ENCODE data around the gene TBC1D24. TPM values are rescaled to one million over a fixed set of nuclear protein-coding genes. Genes with fewer than 3 reads are reported as not detected.

TBC1D24 gene
- total and polyA plus RNA-seq, 4 experiments from 2014 or later = 1.3 to 13.7 (median 5.7) TPM

DNA sequence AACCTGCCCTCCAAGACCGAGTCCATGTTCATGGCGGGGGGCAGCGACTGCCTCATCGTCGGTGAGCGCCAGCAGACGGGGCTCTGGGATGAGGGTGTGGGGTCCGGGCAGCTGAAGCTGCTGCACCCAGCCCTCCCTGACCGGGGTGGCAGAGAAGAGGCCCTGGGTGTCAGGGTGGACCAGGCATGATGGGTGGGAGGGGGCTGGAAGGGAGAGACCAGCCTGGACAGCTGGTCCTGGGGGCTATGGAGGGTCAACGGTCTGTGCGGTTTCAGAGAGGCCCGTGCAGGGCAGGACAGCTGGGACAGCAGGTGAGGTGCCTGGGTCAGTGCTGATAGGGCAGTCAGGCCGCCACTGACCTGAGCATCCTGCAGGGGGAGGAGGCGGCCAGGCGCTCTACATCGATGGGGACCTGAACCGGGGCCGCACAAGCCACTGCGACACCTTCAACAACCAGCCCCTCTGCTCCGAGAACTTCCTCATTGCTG lies 25.5 kb downstream of the TBC1D24 start:
- Mint-ChIP-seq H3K4me3 (no peak overlapping the region), H3K27me3 (no peaks in the 10 kb centered on the region), H3K9me3 (no peaks in the 10 kb centered on the region), H3K4me1 (no peaks in the 10 kb centered on the region), H3K27ac (no peak overlapping the region), H3K36me3 (peaks cover 5 to 6% of the 10 kb centered on the region in 2 donors)
- Histone ChIP-seq H3K4me1 (ENCODE audit: insufficient read depth, low read length) (no peaks in the 10 kb centered on the region), H3K27me3 (ENCODE audit: insufficient read depth, low read length) (no peaks in the 10 kb centered on the region), H3K9me3 (ENCODE audit: control insufficient read depth in 1 of 2, low read length in 2 of 2) (no peaks in the 10 kb centered on the region), H3K36me3 (ENCODE audit: insufficient read depth, low read length) (no peaks in the 10 kb centered on the region), H3K4me3 (ENCODE audit: low read length in 2 of 2) (no peak overlapping the region), H3K27ac (ENCODE audit: low read depth, low read length) (no peak overlapping the region)
- CTCF ChIA-PET (ENCODE audit: partially characterized antibody) = interaction anchor here (1.1 to 4.4 kb wide), 8 partner anchors 9 to 306 kb away, joined by 3 to 26 read pairs (median 4); partner anchors contain the start of genes CCNF and TBC1D24
- DNase-seq = no peak
- POLR2A ChIA-PET (ENCODE audit: partially characterized antibody) = interaction anchor here (1.0 to 2.3 kb wide), 4 partner anchors 32 to 345 kb away, joined by 4 to 8 read pairs (median 6); partner anchors contain the start of genes ABCA3 and TRAF7
- intact Hi-C loops (cut with micrococcal nuclease) = loop anchor here (2.0 kb wide), 1 partner anchor 26 kb away; the partner anchor contains the start of gene TBC1D24

DNA sequence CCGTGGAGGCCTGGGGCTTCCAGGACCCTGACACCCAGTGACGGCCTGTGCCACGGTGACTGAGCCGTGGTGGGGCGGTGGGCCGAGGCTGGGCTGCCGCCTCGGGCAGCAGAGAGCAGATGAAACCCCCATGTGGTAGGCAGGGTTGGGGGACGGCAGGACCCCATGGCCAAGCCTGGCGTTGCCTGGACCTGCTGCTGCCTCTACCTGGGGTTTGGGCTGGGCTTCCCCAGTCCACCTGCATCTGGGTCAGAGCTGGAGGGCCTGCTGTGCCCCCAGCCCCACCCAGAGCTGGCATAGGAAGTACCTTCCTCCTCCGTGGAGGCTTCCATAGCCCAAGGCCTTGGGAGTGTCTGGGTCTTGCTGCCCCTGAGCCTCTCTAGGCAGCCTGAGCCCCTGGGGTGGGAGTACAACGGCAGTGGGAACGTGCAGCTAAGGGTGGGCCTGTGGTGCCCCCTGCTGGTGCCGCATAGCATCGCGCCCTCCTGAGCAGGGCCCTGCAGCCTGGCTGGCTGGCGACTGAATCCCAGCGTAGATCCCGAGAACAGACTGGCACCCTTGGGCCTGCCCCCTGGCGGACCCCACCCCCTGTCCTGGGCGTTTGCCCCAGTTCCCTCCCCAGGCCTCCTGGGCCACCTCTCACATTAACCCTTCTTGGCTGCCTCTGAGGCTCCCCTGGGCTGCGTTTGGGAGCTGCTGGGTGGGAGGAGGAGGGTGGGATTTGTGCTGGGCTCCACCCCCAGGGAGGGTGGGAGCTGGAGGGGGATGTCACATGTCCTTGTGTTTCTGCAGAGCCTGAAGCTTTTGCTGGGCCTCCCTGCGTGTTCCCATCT lies 26.2 kb downstream of the TBC1D24 start:
- Mint-ChIP-seq H3K4me3 (no peak overlapping the region), H3K36me3 (peaks cover 5 to 6% of the 10 kb centered on the region in 2 donors), H3K27me3 (no peaks in the 10 kb centered on the region), H3K4me1 (no peaks in the 10 kb centered on the region), H3K27ac (no peak overlapping the region), H3K9me3 (no peaks in the 10 kb centered on the region)
- H3K36me3 ChIP-seq (ENCODE audit: insufficient read depth, low read length) = no peaks in the 10 kb centered on the region
- peak; percentile 73 to 81 (median 75) for DNase-seq
- H3K9me3 ChIP-seq (ENCODE audit: control insufficient read depth in 1 of 2, low read length in 2 of 2) = no peaks in the 10 kb centered on the region
- H3K27ac ChIP-seq (ENCODE audit: low read depth, low read length) = no peak overlapping the region
- ChIA-PET POLR2A (ENCODE audit: partially characterized antibody) (interaction anchor here (1.0 to 2.3 kb wide), 4 partner anchors 32 to 346 kb away, joined by 4 to 8 read pairs (median 6); partner anchors contain the start of genes ABCA3 and TRAF7), CTCF (ENCODE audit: partially characterized antibody) (interaction anchor here (0.6 to 2.8 kb wide), 10 partner anchors 9 to 346 kb away, joined by 3 to 26 read pairs (median 4); partner anchors contain the start of genes CCNF, TBC1D24 and TRAF7)
- intact Hi-C loops (cut with micrococcal nuclease) = loop anchor here (1.0 to 2.0 kb wide), 3 partner anchors 26 to 161 kb away; partner anchors contain the start of genes ABCA3 and TBC1D24
- H3K4me3 ChIP-seq (ENCODE audit: low read length in 2 of 2) = no peak overlapping the region
- H3K27me3 ChIP-seq (ENCODE audit: insufficient read depth, low read length) = no peaks in the 10 kb centered on the region
- H3K4me1 ChIP-seq (ENCODE audit: insufficient read depth, low read length) = no peaks in the 10 kb centered on the region

DNA sequence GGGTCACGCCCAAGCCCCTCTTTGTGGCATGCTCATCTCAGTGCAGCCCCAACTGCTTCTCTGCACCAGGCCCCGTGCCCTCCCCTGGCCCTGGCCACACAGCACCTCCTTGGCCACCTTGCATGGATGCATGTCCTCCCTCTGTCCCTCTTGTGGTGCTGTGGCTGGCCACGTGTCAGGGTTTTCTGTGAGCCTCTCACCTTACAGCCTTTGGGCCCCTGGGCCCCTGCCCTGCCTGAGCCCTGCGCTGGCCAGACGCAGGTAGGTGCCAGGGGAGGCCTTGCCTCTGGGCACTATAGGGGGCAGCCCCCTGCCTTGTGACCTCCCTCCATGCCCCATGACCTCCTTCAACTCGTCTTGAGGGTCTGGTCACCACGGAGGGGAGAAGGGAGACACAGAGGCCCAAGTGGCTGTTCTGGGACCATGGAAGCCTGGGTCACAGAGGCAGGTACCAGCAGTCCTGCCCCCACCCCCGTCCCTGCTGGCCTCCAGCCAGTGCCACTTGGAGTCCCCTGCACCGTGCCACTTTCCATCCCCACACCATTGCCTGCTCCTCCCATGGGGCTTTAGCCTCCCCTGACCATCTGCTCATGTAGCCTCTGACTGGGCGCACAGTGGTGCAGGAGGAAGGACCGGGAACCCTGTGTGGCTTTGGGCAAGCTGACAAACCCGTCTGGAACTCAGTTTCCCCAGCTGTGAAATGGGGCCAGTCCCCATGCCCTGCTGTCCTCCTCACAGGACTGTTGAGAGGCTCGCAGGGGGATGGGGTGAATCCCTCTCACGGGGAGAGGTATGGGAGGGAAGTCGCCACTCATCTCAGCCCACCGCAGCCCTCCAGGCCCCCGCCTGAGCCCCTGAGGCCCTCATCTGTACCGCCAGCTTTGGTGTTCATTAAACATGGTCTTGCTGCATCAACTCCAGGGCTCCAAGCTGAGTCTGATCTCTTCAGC lies 27.3 kb downstream of the TBC1D24 start:
- Mint-ChIP-seq H3K4me1 (no peaks in the 10 kb centered on the region), H3K4me3 (no peak overlapping the region), H3K27ac (peak overlapping the region in 1 of 7 donors; percentile 1), H3K9me3 (no peaks in the 10 kb centered on the region), H3K36me3 (peaks cover 5 to 6% of the 10 kb centered on the region in 2 donors), H3K27me3 (no peaks in the 10 kb centered on the region)
- intact Hi-C loops (cut with micrococcal nuclease) = loop anchor here (1.0 to 2.0 kb wide), 3 partner anchors 27 to 162 kb away; partner anchors contain the start of genes ABCA3 and TBC1D24
- ChIA-PET CTCF (ENCODE audit: partially characterized antibody) (interaction anchor here (0.6 to 2.8 kb wide), 9 partner anchors 8 to 347 kb away, joined by 3 to 26 read pairs (median 4); partner anchors contain the start of genes CCNF, TBC1D24 and TRAF7), POLR2A (ENCODE audit: partially characterized antibody) (interaction anchor here (1.4 to 2.3 kb wide), 2 partner anchors 162 to 308 kb away, joined by 6 to 8 read pairs; partner anchors contain the start of gene ABCA3)
- no peaks in the 10 kb centered on the region for H3K4me1 ChIP-seq (ENCODE audit: insufficient read depth, low read length)
- no peak for DNase-seq
- no peaks in the 10 kb centered on the region for H3K9me3 ChIP-seq (ENCODE audit: control insufficient read depth in 1 of 2, low read length in 2 of 2)
- no peak overlapping the region for H3K27ac ChIP-seq (ENCODE audit: low read depth, low read length)
- H3K27me3 ChIP-seq (ENCODE audit: insufficient read depth, low read length) = no peaks in the 10 kb centered on the region
- no peaks in the 10 kb centered on the region for H3K36me3 ChIP-seq (ENCODE audit: insufficient read depth, low read length)
- no peak overlapping the region for H3K4me3 ChIP-seq (ENCODE audit: low read length in 2 of 2)

DNA sequence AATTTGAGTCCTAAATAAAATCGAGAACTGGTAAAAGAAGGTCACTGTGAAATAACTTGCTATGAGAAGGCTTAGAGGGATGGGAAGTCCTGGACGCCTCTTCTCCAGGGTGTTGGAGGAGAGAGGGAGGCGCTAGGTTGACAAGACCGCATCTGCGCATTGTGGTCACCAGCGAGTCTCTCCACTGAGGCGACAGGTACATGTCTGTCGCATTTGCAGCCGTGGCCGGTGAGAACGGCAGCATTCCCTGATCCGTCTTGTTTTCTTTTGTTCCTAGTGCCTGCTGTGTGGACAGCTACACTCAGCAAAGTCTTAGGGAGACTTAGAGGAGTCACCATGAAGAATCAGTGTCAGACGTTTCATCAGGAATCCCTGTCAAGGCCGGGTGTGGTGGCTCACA lies 30.8 kb downstream of the TBC1D24 start:
- no peak overlapping the region for H3K27ac ChIP-seq (ENCODE audit: low read depth, low read length)
- no peak overlapping the region for H3K4me3 Mint-ChIP-seq
- no peak overlapping the region for H3K27ac Mint-ChIP-seq
- H3K4me3 ChIP-seq (ENCODE audit: low read length in 2 of 2) = no peak overlapping the region
- no peaks in the 10 kb centered on the region for H3K9me3 Mint-ChIP-seq
- CTCF ChIA-PET (ENCODE audit: partially characterized antibody) = no interaction called here
- POLR2A ChIA-PET (ENCODE audit: partially characterized antibody) = no interaction called here
- no peaks in the 10 kb centered on the region for H3K4me1 ChIP-seq (ENCODE audit: insufficient read depth, low read length)
- no peaks in the 10 kb centered on the region for H3K27me3 ChIP-seq (ENCODE audit: insufficient read depth, low read length)
- H3K27me3 Mint-ChIP-seq = no peaks in the 10 kb centered on the region
- H3K4me1 Mint-ChIP-seq = no peaks in the 10 kb centered on the region
- intact Hi-C loops (cut with micrococcal nuclease) = no loop called here
- no peaks in the 10 kb centered on the region for H3K36me3 Mint-ChIP-seq
- no peaks in the 10 kb centered on the region for H3K36me3 ChIP-seq (ENCODE audit: insufficient read depth, low read length)
- DNase-seq = no peak
- no peaks in the 10 kb centered on the region for H3K9me3 ChIP-seq (ENCODE audit: control insufficient read depth in 1 of 2, low read length in 2 of 2)

DNA sequence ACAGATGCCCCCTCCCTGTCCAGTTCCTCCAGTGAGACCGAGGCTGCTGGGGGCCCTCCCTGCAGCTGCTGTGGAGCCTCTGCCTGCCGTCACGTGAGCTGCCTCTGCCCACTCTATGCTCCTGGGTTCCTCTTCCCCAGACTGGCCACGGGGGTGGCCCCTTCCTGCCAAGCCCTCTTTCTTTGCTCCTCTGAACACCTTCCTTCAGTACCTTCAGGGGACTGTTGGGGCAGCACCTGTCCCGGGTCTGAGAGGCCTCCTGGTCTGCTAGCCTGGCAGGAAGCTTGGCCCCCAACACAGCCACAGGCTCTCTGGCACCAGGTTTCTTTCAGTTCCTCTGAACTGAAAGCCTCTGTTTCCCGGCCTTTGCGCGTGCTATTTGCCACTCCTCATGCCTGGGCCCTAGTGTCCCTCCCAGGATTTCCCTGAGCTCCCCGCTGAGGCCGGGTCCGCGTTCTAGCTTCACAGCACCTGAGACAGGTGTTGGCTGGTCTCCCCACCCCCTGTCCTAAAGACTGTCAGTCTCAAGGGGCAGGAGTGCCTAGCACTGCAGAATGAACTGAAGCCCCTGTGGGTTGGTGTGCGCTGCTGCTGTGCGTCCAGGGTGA lies 32.2 kb downstream of the TBC1D24 start:
- intact Hi-C loops (cut with micrococcal nuclease) = no loop called here
- CTCF ChIA-PET (ENCODE audit: partially characterized antibody) = interaction anchor here (0.6 kb wide), 1 partner anchor 486 kb away, joined by 3 read pairs; no protein-coding TSS in a partner anchor

DNA sequence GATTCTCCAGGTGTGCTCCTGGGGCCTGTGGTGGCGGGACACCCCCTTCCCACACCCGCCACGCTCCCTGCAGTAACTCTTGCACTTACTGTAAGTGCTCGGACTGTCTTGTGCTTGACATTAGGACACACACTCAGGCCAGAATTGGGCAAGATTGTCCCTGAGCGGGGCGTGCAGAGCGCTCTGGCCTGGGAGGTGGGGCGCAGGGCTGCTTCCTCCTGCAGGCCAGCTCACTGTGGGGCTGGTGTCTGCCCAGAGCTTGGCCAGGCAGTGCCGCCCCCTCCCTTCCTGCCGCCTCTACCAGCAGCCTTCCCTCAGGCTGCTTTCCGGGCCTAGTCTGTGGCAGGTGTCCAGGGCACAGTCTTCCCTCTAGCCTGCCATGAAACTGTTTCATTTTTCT lies 32.7 kb downstream of the TBC1D24 start:
- Histone ChIP-seq H3K36me3 (ENCODE audit: insufficient read depth, low read length) (no peaks in the 10 kb centered on the region), H3K27ac (ENCODE audit: low read depth, low read length) (no peak overlapping the region), H3K4me1 (ENCODE audit: insufficient read depth, low read length) (no peaks in the 10 kb centered on the region), H3K4me3 (ENCODE audit: low read length in 2 of 2) (no peak overlapping the region), H3K9me3 (ENCODE audit: control insufficient read depth in 1 of 2, low read length in 2 of 2) (no peaks in the 10 kb centered on the region), H3K27me3 (ENCODE audit: insufficient read depth, low read length) (no peaks in the 10 kb centered on the region)
- Mint-ChIP-seq H3K4me1 (peaks cover 0 to 8% (median 5%) of the 10 kb centered on the region in 4 donors), H3K27ac (no peak overlapping the region), H3K9me3 (no peaks in the 10 kb centered on the region), H3K36me3 (no peaks in the 10 kb centered on the region), H3K4me3 (no peak overlapping the region), H3K27me3 (no peaks in the 10 kb centered on the region)
- intact Hi-C loops (cut with micrococcal nuclease) = no loop called here
- ChIA-PET POLR2A (ENCODE audit: partially characterized antibody) (no interaction called here), CTCF (ENCODE audit: partially characterized antibody) (no interaction called here)
- peak in 1 of 5 donors; percentile 29 for DNase-seq

More for the DNA sequence above, 32.2 kb downstream of the TBC1D24 start:
- H3K4me3 ChIP-seq (ENCODE audit: low read length in 2 of 2) = no peak overlapping the region
- no peaks in the 10 kb centered on the region for H3K9me3 Mint-ChIP-seq
- H3K4me1 Mint-ChIP-seq = peaks cover 0 to 2% (median 1%) of the 10 kb centered on the region in 4 donors
- no peak overlapping the region for H3K4me3 Mint-ChIP-seq
- no peaks in the 10 kb centered on the region for H3K9me3 ChIP-seq (ENCODE audit: control insufficient read depth in 1 of 2, low read length in 2 of 2)
- no peak overlapping the region for H3K27ac ChIP-seq (ENCODE audit: low read depth, low read length)
- no peaks in the 10 kb centered on the region for H3K36me3 Mint-ChIP-seq
- POLR2A ChIA-PET (ENCODE audit: partially characterized antibody) = no interaction called here
- H3K36me3 ChIP-seq (ENCODE audit: insufficient read depth, low read length) = no peaks in the 10 kb centered on the region
- H3K4me1 ChIP-seq (ENCODE audit: insufficient read depth, low read length) = no peaks in the 10 kb centered on the region
- DNase-seq = no peak
- H3K27me3 Mint-ChIP-seq = no peaks in the 10 kb centered on the region
- peak overlapping the region in 1 of 7 donors; percentile 73 for H3K27ac Mint-ChIP-seq
- no peaks in the 10 kb centered on the region for H3K27me3 ChIP-seq (ENCODE audit: insufficient read depth, low read length)
